GM12891 (cell line): ENCODE data around the gene BAHD1. TPM values are rescaled to one million over a fixed set of nuclear protein-coding genes. Genes with fewer than 3 reads are reported as not detected.

Experiments
- DNase-seq: peaks from one replicate; pipeline ENCODE4 v3.0.0; 2011; ENCODE audit warnings: low spot score; ENCODE audit not compliant: insufficient read length
- FAIRE-seq: peaks from 2 replicates; lab custom pipeline; 2011; peaks lifted over from hg19 to GRCh38; lab: Jason Lieb, UNC
- PAX5 ChIP-seq: IDR thresholded peaks from 2 replicates; pipeline ENCODE4 v1.6.1; 2011; ENCODE audit warnings: low read length, moderate library complexity, mild to moderate bottlenecking; ENCODE audit not compliant: insufficient read depth, severe bottlenecking
- POLR2A ChIP-seq: IDR thresholded peaks from 2 replicates; pipeline ENCODE4 v1.6.1; 2011; ENCODE audit warnings: low read depth, low read length, control low read depth
- POLR2AphosphoS5 ChIP-seq: IDR thresholded peaks from 2 replicates; pipeline ENCODE4 v1.6.1; 2011; ENCODE audit warnings: low read depth, low read length, control low read depth
- POU2F2 ChIP-seq: IDR thresholded peaks from 2 replicates; pipeline ENCODE4 v1.6.1; 2011; ENCODE audit warnings: low read depth, mild to moderate bottlenecking, control low read depth, low read length, moderate library complexity
- SPI1 ChIP-seq: IDR thresholded peaks from 2 replicates; pipeline ENCODE4 v1.6.1; 2011; ENCODE audit warnings: low read depth, low read length, control low read depth
- TAF1 ChIP-seq: IDR thresholded peaks from 2 replicates; pipeline ENCODE4 v1.6.1; 2011; ENCODE audit warnings: low read depth, low read length, control low read depth
- polyA plus RNA-seq: library from polyadenylated mRNA; unstranded; fragments of >200 nt; gene quantifications from one replicate; pipeline ENCODE4 v1.2.1, GENCODE V29; 2012; ENCODE audit warnings: low read depth, missing spikeins, inconsistent platforms; ENCODE audit not compliant: missing spikeins

Gene BAHD1
- polyA plus RNA-seq: 10.3 TPM

DNA sequence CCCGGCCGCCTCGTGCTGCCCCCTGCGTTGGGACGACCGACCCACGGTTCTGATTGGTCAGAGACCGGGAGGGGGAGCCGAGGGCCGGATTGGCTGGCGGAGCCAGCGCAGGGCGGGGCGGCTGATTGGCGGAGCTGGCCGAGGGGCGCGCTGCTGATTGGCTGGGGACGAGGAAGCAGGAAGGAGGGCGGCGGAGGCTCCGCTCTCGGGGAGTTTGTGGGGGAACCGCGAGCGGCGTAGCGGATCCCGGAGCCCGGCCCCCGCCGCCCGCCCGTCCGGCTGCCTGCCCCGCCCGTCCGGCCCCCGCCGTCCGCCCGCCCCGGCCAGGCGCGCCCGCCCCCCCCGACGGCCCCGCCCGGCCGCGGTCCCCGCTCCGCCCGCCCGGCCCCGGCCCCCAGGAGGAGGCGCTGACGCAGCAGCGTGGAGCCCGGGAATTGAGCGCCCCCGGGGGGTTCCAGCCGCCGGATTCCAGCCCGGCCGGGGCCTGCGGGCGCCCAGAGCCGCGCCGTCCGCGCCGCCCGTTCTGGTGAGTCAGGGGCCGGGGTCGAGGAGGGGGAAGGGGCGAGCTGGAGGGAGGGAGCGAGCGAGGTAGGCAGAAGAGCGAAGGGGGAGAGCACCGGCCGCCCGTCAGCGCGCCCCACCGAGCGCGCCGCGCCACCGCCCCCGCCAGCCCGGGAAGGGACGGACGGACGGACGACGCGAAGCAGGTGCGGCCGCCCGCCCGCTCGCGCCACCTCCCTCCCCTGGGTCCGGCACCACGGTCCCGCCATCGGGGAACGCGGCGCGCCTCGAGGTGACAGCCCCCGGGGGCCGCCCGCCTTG is at the start of gene BAHD1:
Gene BAHD1 (plus strand): TSS at position 211 of the 822 bp plus-strand sequence. CDS start 17,512 bp downstream, outside the sequence.
- DNase-seq (peak; percentile 100), FAIRE-seq (peak; percentile 94)
- no peak for TF ChIP-seq POLR2A
- TF ChIP-seq SPI1: no peak
- no peak for TF ChIP-seq POLR2AphosphoS5
- no peak for TF ChIP-seq PAX5
- TF ChIP-seq TAF1: no peak
- TF ChIP-seq POU2F2: no peak

DNA sequence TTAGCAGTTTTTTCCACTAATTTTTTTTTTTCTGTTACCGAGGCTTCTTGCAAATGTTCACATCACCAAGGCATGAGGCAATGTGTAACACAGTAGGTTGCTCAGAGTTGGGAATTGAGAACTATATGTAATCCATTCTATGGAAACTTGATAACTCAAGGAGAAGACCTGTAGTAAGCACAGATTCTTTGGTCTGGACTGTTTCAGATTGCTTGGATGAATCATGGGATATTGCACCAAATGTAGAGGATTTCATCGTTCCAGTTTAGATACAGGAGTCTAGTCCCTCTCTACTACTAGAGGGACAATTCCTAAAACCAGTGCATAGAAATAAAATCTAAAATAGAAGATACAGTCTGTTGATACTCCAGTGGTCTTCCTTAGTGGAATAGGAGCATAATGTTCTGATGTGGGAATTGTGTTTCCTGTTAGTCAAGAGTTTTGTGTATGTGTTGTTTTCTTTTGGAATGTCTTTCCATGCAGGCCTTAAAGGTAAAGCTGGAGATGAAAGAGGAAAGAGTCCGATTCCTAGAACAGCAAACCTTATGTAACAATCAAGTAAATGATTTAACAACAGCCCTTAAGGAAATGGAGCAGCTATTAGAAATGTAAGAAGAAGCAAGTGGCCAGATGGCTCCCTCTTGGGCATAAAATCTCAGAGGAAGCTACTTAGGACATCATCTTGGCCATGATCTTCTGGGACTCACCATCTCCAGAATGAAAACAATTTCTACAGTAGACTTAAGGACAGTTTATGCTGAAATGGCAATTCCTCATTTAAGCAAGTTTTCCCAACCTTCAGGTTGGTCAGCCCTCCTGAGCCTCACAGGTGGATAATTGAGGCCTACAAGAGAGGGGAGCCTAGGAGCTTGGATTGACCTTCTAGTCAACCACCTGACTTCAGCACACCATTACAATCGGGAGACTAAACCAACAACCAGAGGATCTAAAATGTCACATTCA is 47.5 kb upstream of the BAHD1 start:
- DNase-seq (no peak), FAIRE-seq (no peak)
- TF ChIP-seq POLR2A (no peak), PAX5 (no peak), TAF1 (no peak), POLR2AphosphoS5 (no peak), POU2F2 (no peak), SPI1 (no peak)

DNA sequence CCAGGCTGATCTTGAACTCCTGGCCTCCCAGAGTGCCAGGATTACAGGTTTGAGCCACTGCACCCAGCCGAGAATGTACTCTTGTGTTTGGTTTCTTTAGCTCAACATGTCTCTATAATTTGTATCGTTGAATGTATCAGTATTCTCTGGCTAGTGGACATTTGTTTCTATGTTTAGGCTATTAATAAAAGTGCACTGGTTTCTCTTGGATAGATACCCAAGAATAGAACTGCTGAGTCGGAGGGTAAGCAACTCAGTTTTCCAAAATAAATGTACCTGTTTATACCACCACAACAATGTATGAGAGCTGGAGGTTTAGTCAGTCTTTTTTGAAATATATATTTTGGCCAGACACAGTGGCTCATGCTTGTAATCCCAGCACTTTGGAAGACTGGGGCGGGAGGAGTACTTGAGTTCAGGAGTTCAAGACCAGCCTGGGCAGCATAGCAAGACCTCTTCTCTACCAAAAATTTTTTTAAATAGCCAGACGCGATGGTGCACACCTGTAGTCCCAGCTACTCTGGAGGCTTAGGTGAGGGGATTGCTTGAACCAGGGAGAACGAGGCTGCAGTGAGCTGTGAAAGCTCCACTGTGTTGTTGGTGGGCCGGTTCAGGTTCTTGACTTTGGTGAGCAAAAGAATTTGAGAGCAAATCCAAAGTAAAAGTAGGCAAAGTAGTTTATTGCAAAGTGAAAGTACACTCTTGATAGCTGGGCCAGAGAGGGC is 42.9 kb upstream of the BAHD1 start:
- DNase-seq (no peak), FAIRE-seq (no peak)
- TF ChIP-seq PAX5: no peak
- TF ChIP-seq POU2F2: no peak
- no peak for TF ChIP-seq POLR2AphosphoS5
- TF ChIP-seq SPI1: no peak
- no peak for TF ChIP-seq POLR2A
- TF ChIP-seq TAF1: no peak

DNA sequence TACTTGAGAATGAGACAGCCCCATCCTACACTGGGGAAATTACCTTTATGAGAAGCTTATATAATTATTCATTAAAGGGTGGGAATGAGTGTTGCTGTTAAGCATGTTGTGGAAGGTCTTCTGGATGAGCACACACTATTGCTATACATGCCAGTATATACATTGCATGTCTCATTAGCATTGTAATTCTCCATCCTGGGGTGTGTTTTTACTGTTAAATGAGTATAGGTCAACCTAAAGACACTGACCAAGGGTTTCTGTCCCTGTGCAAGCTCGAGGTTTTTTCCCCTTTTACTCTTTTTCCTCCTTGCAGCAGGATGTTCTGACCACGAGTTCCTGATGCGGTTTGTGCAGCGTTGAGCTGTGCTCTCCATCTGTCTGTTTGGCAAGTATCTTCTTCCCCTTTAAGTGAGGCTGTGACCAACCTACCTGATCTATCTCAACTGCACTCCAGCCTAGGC is 42.3 kb upstream of the BAHD1 start:
- DNase-seq: no peak
- no peak for TF ChIP-seq POLR2AphosphoS5
- TF ChIP-seq SPI1: no peak
- TF ChIP-seq POU2F2: no peak
- no peak for TF ChIP-seq POLR2A
- TF ChIP-seq PAX5: no peak
- no peak for TF ChIP-seq TAF1
- peak; percentile 84 for FAIRE-seq

DNA sequence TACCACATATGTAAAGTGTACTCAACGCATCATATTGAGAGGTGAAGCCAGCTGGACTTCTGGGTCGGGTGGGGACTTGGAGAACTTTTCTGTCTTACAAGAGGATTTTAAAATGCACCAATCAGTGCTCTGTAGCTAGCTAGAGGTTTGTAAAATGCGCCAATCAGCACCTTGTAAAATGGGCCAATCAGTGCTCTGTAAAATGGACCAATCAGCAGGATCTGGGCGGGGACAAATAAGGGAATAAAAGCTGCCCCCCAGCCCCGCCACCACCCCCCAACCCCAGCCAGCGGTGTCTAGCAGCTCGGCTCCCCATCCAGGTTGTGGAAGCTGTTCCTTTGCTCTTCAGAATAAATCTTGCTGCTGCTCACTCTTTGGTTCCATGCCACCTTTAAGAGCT is 41.4 kb upstream of the BAHD1 start:
- no peak for TF ChIP-seq SPI1
- TF ChIP-seq POU2F2: no peak
- no peak for TF ChIP-seq TAF1
- TF ChIP-seq POLR2AphosphoS5: no peak
- TF ChIP-seq PAX5: no peak
- no peak for TF ChIP-seq POLR2A
- no peak for FAIRE-seq

DNA sequence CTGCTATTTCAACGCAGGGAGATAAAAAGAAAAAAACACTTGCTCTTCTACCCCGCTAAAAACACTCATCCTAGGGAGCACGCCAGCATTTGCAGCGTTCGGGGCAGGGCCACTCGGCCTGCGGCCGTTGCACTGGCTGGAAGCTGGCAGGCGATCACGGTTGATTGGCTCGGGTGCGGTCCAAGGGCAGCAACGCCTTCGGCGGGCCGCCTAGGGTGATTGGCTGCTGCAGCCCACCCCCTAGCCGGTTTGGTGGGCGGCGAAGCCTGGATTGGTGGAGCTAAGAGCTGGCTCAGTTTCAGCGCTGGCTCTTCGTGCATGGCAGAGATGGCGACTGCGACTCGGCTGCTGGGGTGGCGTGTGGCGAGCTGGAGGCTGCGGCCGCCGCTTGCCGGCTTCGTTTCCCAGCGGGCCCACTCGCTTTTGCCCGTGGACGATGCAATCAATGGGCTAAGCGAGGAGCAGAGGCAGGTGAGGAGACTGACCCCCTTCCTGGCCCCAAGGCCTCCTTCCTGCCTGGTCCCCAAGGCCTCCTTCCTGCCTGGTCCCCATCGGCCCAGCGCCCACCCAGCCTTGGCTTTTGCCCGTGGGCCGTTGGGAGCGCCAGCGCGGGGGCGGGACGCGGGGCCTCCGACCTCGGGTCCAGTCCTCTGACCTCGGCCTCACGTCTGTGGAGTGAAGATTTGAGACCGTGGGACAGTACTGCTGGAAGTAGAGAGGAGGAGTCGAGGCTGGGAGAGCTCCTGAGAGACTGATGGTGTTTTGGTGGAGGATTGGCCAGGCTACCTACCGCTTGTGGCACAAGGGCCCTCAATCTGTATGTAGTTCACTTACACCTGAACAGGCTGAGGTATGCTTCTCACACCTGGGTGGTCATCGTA is 35.0 kb upstream of the BAHD1 start, which contains the start of gene IVD:
Gene IVD (plus strand): TSS at position 295 of the 881 bp plus-strand sequence. CDS start 33 bp downstream, at position 328.
- TF ChIP-seq TAF1 (peak; percentile 61; the same call in 1 of the 2 replicates), SPI1 (no peak), PAX5 (peak; percentile 80), POLR2A (peak; percentile 67; the same call in 1 of the 2 replicates), POLR2AphosphoS5 (peak; percentile 80), POU2F2 (no peak; the same call in none of the 2 replicates)
- peak; percentile 99 for FAIRE-seq
- peak; percentile 99 for DNase-seq

More for the DNA sequence above, 41.4 kb upstream of the BAHD1 start:
- no peak for DNase-seq

DNA sequence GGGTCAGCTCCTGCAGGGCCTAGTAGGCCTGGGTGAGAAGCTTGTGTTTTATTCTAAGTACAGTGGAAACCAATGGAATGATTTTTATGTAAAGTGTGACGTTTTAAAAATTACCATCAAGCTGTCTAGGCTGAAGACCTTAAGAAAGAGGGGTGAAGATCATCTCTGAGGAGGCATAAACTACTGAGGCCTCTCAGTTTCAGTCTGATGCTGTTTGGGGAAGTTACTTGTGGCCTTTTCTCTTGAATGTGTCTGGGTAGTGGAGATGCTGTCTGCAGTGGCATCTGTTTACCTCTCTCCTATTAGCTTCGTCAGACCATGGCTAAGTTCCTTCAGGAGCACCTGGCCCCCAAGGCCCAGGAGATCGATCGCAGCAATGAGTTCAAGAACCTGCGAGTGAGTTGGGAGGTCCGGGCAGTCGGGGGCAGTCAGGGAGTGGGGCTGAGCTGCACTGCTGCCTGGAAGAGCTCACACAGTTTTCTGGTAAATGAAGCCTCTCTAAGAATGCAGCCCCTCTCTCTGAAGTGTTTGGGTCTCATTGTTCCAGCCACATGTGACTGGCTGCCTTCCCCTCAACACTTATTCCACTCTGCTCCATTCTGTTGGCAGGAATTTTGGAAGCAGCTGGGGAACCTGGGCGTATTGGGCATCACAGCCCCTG is 33.3 kb upstream of the BAHD1 start:
- DNase-seq (peak; percentile 66), FAIRE-seq (peak; percentile 86)
- TF ChIP-seq POU2F2: no peak
- TF ChIP-seq TAF1: no peak
- no peak for TF ChIP-seq POLR2A
- no peak for TF ChIP-seq SPI1
- TF ChIP-seq PAX5: no peak
- TF ChIP-seq POLR2AphosphoS5: no peak
